Measurements from ENCODE around the gene RBM44.
"Not testable (repeated sequence)": the region's sequence is repeated elsewhere in the genome, so short reads cannot be mapped to it uniquely, and the experiment has no call there.

The RBM44 gene, protein sequence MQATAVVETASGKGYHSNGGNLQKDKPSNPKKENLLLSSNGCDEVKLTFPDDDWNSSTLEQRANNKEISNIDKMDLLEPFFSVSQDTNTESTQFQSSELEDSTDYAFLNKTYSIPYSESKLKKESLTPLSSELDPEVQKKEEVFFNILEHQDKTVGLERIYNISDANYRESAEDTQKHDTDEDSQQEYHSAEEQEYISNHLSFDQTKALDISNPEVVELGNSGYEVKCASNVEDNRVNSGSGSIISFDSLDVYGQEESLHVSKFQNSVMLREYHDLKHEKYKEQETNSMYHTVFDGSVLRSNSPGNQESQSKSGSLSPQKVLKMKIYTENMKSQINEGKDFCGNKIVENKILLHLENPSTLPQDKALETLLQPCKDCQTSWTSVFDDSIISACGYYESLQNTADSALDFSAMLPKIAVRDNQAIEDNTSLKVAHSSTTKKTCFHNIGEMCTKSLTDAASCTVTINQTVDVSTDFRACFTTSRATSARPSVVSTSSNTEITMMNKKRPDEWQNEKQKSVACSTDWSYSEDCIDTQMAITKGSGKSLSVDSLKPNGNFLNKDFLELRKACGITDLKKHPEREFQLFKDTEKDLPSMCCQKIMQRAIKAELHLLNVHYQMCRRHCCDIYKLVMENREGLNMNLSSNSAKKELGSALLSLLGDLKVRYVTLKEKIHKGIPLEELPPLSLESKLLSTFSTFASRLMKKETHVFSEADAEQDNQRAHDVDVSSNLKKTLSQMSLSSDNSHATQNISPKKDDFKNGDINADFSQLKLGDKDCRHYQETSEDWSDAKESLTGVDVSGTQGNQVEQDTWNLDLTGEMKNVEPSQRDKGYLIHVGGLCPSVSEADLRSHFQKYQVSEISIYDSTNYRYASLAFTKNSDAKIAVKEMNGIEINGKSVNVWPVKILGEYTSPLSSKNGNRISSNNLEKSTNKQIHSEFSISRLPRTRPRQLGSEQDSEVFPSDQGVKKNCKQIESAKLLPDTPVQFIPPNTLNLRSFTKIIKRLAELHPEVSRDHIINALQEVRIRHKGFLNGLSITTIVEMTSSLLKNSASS

DNA sequence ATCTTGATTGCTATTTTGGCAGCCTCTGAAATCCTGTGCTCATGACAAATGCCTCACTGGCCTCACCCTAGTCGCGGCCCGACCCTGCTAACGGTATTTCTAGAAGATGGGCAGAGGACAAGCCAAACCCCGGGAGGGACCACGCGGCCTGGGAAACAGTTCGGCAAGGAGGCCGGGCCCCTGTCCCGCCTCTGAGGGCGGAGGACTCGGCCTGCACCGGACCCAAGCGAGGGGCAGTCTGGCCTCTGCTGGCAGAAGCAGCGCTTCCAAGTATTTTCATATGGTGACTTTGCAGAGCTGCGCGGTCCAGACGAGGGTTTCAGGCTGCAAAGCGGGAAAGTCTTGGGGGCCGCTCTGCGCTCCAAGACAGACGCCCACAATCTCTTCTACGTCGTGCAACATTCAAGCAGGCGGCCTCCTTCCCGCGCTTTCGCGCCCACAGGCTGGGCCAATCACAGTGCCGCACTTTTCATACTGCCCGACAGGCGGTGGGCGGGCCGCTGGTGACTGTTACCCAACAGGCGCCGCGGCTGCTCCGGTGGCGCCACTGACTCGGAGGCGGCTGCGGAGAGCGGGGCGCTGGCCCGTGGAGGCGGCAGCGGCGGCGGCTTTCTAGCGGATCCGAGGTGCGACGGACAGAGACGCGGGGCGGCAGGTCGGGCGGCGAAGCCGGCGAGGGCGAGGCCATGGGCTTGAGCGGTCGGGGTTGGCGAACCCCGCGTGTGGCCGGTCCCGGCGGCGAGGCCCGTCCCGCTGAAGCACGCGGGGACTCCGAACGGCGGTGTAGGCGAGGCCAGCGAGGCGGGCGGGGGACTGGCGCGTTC is at the start of gene RBM44:
TSS of gene RBM44 (plus strand) at position 544 of the 824 bp plus-strand sequence. CDS start 14,831 bp downstream, outside the sequence.
- no peak for DNase-seq

DNA sequence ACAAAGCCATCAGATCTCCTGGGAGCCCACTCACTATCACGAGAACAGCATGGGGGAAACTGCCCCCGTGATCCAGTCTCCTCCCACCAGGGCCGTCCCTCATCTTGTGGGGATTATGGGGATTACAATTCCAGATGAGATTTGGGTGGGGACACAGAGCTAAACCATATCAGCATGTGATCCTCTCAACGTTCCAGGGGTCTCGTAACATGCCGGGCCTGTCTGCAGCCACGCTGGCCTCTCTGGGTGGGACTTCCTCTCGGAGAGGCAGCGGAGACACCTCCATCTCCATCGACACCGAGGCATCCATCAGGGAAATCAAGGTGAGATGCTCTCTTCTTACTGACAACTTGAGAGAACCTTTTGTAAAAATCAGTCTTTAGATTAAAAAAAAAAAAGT is 49.6 kb upstream of the RBM44 start:
- DNase-seq = no peak

DNA sequence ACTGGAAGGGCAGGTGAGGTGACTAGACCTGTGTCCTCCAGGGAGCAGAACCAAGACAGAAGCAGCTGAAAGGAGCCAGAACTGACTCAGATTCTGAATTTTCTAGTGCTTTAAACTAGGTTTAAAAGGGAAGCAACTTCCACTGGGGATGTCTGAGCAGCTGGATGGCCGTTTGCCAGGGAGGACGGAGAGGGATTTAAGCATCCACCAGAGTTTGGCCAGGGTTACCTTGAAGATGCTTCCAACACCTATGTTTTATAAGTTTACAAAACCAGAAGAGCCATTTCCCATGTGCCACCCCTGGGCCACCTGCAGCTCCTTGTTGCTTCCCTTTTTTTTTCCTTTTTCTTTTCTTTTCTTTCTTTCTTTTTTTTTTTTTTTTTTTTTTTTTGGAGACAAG is 48.6 kb upstream of the RBM44 start:
- DNase-seq = no peak

DNA sequence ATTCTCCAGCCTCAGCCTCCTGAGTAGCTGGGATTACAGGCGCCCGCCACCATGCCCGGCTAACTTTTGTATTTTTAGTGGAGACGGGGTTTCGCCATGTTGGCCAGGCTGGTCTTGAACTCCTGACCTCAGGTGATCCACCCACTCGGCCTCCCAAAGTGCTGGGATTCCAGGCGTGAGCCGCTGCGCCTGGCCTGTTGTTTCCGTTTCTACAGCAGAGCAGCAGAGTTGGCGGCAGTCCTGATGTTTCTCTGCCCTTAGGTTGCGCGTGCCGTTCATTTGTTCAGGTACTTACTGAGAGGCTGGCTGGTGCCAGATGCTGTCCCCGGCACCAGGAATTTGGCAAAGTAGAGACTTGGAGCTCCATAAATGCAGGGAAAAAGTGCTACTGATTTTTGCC is 48.1 kb upstream of the RBM44 start:
- not testable (repeated sequence) for DNase-seq

DNA sequence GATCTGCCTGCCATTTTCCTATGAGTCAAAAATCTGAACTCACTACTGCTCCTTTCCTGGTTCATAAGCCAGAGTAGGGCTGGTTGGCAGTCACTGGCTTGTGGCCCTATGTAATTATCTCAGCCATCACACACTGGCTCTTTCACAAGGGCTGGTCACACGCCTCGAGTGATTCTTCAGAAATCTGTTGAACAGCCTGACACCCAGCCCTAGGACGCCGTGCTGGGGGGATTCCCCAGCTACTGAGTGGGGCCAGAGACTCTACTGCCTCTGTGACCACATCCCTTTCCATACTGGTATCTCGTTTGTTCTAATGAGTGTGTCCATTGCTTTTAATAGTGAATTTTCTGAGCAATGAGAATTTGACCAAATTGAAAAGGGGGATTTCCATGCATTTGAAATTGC is 45.8 kb upstream of the RBM44 start:
- peak; percentile 23 for DNase-seq

DNA sequence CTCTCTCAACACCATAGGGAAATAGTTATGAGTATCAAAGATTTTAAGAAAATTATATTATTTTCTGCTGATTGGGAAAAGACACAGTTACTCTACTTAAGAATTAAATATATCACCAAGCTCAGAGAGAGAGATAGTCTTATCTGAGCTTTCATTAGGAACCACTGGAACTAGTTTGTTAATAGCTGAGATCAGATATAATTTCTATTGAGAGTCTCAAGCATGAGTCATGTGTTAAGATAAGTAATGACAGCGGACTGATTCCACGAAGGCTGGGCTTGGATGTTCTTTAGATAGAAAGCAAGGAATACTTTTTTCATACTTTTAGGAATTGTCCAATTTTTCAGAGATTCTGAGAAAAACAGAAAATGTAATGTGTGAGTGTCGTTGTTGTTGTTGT is 44.4 kb upstream of the RBM44 start:
- DNase-seq = no peak

DNA sequence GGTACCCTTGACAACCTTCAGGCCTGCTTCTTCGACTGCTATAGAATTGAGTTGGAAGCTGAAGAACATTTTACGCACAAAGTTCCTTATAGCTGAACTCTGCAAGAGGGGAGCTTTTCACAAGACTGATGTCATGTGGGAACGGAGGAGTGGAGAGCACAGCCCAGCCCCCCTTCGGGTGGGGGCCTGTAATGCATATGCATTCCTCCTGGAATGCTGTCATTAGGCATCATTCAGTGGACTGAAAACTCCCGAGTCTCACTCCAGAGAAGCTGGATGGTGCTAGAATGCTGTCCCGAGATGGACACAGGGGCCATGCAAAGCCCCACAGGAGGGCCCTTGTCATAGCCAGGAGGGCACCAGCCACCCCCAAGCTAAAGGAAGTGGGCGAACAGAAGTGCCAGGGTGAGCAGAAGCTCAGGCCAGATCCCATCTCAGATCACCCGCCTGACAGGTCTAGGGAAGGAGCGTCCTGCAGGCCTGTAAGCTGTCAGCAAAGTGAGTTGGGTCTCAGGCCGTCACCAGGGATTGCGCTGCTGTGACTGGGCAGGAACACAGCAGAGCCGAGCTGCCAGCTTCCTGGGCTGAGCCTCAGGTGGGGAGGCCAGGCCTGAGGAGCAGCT is 43.8 kb upstream of the RBM44 start:
- DNase-seq = no peak

DNA sequence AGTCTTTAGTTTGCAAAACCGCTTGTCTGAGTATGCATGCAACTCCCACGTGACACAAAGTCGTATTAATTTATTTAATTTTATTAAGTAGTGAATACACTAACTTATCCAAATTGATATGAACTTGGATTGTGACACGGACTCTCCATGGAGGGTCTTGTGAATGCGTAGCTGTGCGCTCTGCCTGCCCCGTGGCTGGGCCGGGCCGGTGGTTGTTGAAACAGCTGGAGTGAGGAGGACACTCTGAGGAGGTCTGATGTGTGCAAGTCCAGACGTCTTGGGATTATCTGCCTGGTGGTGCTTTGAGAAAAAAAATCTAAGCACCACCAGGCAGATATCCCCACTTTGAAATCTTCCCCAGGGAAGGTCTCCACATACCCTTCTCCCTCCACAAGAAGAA is 41.0 kb upstream of the RBM44 start:
- no peak for DNase-seq

DNA sequence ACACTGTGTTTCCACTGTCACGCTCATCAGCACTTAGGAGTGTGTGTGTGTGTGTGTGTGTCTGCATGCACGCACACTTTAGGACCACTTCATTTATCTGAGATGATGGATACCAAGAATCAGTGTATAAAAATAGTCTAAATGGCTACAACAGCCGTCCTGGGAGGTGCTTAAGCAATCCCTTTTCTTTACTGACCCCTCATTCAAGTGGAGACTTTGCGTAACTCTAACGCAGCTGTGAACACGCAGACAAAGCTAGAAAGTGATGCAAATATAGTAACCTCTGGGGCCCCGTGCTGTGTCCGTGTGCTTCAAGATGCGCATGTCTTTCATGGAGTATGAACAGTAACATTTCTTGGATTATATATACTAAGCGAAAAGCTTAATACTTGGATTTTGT is 40.4 kb upstream of the RBM44 start:
- DNase-seq = no peak

DNA sequence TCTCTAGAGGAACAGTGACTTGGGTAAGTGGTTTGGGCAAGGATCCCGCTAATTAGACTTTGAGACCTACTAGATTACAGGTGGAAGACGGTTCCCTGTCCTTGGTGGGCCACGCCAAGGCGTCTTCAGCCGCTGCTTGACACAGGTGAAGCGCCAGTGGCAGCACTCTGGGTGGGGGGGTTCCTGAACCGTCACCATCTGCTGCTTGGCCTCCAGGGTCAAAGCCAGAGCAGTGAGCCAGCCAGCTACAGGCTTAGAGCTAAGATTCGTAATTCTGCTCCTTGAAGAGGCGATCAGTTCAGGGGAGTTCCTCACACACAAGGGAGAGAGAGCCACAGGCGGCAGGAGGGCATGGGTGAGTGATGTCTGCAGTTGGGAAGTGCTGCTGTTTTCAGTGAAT is 39.4 kb upstream of the RBM44 start:
- DNase-seq = no peak

DNA sequence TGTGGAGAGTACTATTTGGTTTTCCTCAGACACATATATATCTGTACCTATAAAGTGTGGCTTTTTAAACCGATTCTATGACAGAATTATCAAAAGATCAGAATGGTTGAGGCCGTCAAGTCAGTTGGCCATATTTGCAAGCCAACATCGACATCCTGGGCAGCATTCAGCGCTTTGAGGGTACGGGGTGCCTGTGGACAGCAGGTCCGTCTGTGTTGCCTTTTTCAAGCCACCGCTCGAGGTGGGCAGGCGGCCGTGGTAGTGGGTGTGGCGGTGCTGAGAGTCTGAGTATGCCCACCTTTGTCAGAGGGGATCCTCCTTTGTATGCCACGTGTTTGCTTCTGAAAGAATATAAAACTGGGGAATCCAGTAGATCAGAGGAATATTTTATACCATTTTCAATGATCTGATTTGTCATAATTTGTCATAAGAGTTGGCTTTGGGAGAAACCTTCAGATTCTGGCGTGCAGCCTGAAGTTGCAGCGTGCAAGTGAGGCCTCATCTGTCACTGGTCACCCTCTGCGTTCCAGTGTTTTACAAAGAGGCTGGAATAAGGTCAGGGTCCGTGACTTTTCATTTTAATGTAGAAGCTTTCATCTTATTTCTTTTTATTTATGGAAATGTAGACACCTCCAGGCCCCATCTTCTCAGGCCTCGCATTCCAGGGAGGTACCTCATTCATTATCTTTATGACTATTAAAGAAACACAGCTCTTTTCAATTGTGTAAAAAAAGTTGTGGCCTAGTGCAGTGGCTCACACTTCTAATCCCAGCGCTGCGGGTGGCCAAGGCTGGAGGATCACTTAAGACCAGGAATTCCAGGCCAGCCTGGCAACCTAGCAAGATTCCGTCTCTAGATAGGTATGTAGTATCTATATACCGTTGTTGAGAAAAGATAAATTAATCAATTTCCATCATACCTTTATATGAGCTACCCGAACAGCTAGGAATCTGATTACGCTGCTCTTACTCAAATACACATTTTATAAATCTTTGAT is 37.8 kb upstream of the RBM44 start:
- DNase-seq = no peak

DNA sequence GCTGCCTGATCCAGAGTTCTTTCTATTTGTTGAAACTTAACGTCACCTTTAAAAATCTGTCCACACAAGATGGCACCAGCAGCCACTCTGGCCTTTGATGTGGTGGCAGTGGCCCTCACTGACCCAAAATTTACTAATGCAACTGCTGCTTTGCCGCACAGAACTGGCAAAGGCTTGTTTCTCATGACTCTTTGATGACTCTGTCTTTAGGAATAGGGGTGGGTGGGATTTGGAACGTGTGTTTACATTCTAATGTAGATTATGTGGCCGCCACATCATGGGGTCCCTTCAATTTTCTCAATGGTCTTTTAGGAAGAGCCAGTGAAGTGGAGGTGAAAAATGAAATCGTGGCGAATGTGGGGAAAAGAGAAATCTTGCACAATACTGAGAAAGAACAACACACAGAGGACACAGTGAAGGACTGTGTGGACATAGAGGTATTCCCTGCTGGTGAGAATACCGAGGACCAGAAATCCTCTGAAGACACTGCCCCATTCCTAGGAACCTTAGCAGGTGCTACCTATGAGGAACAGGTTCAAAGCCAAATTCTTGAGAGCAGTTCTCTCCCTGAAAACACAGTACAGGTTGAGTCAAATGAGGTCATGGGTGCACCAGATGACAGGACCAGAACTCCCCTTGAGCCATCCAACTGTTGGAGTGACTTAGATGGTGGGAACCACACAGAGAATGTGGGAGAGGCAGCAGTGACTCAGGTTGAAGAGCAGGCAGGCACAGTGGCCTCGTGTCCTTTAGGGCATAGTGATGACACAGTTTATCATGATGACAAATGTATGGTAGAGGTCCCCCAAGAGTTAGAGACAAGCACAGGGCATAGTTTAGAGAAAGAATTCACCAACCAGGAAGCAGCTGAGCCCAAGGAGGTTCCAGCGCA is 36.0 kb upstream of the RBM44 start:
- DNase-seq = peak; percentile 22

DNA sequence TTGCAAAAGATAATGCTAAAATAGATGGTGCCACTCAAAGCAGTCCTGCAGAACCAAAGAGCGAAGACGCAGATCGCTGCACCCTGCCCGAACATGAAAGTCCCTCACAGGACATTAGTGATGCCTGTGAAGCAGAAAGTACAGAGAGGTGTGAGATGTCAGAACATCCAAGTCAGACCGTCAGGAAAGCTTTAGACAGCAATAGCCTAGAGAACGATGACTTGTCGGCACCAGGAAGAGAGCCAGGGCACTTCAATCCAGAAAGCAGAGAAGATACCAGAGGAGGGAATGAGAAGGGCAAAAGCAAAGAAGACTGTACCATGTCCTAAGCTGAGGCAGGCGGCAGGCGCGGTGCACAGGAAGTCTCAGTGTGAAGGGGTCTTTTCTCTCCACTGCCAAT is 34.8 kb upstream of the RBM44 start:
- no peak for DNase-seq

DNA sequence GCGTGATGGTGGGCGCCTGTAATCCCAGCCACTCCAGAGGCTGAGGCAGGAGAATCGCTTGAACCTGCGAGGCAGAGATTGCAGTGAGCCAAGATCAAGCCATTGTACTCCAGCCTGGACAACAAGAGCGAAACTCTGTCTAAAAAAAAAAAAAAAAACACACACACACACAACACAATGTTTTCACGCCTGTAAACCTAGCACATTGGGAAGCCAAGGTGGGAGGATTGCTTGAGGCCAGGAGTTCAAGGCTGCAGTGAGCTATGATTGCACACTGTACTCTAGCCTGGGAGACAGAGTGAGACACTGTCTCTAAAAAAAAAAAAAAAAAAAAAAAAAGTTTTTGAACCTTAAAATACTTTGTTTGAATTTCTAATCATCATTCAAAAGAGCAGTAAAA is 33.5 kb upstream of the RBM44 start:
- DNase-seq = not testable (repeated sequence)

DNA sequence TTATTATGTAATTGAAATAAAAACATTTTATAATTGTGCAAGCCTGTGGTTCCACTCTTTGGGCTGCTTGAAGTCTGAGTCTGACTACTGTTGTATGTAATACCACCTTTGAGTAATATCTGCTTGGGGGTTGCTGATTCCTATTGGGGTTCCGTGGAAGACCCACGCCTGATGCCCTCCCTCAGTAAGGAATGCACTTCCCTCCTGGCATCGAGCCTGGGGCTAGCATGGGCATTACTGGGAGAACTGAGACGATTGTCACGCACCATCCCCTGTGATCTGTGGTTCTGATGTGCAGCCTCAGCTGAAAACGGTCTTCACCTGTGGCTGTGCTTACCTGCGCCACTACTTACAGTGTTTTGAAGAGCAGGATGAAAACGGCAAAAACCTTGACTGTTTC is 32.7 kb upstream of the RBM44 start:
- DNase-seq = no peak

DNA sequence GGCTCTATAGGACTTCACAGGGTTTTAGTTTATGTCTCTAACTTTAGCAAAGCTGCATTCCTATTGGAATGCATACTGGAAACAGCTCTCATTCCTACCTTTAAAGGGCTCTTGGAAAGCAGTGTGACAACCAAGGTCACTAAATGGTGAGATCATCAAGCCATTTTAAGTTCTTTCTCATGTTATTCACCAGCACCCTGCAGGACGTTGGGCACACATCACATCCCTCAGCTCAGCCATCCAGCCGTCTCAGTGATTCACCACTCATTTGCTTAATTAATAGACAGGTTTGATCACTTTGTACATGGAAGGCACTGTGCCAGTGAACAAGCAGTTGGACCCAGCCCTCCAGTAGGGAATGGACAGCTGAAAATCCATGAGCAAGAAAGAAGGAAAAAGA is 32.2 kb upstream of the RBM44 start:
- no peak for DNase-seq

DNA sequence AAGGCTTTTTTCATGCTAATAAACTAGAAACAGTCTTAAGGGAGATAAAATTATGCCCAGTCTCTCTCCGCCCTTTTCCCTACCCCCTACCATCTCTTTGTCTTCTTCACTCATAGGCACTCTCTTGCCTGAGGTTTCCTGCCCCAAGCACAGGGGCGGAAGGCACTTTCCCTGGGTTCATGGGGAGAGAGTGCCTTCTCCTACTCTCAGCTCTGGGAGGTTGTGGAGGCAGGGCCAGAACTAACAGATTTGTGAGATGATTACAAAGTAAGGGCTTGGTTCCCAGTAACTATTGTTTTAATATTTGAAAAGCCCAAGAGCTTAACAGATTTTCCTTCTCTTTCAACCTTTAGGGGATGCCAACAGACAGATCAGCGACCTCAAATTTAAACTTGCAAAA is 26.1 kb upstream of the RBM44 start:
- no peak for DNase-seq

DNA sequence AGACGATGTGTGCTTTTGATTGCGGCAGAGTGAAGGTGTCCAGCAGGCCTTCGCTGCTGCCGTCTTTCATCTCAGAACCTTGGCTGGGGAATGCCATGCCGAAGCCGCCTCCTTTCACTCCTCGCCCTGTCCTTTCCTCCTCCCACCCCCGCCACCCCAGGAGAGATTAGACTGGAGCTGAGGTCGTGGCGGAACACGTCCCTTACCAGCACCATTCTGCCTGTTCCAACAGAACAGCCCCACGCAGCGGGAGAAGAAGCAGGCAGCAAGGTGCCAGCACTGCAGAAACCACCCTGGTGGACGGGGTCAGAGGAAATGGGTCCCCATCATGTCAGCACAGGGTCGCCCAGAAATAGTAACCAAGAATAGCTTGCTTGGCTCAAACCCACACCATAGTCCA is 24.8 kb upstream of the RBM44 start:
- no peak for DNase-seq

DNA sequence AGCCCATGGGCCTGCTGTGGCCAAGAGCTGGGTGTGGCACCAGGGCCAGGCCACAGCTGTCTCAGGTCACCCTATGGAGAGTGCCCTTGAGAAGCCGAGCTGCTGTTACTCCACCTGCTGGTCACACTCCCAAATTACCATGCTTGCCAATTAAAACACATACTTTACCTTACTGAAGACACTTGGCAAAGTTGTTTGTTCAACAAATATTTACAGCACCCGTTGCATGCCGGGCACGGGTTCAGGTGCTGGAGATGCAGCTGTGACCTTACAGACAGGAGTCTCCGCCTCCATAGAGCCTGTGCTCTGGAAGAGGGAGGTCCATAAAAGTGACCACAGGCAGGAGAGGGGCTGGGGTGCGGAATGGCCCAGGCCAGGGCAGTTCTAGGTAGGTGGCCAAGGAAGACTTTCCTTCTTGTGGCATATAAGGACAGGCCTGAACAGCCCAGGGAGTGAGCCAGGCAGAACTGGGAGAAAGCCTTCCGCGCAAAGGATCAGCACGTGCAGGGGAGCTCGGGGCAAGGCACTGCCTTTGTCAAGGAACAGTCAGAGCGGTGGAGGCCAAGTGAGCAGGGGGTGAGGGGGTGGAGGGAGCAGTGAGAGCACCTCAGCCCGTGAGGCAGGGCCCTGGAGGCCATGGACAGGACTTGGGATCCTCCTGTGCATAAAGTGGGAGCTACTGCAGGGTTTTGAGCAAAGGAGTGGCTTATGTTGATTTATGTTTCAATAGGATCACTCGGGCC is 23.6 kb upstream of the RBM44 start:
- DNase-seq = peak; percentile 38
